Common myeloid progenitor, CD34-positive (primary cell): ENCODE data around the gene CCNYL1.
"Not testable (repeated sequence)": the region's sequence is repeated elsewhere in the genome, so short reads cannot be mapped to it uniquely, and the experiment has no call there.

ENCODE experiments used
- CTCF ChIA-PET: fragments of 350-600 bp; sonication (Branson Sonifier 250); formaldehyde crosslinking; loops from one replicate; lab custom pipeline; 2021; ENCODE audit warnings: antibody characterized with exemption; lab: Charles Lee
- POLR2A ChIA-PET: fragments of 350-600 bp; sonication (Branson Sonifier 250); formaldehyde crosslinking; loops from one replicate; lab custom pipeline; 2021; ENCODE audit warnings: antibody characterized with exemption; lab: Charles Lee
- DNase-seq, 3 donors: peaks; one replicate each; pipeline versions ENCODE4 v3.0.0 to v3.0.0-alpha.2; 2013
- H3K27ac ChIP-seq, 2 experiments: 1 replicate in 1 of 2; 2 replicates in 1 of 2; pipeline ENCODE4 v1.7.0; 2013; ENCODE audit warnings: inconsistent platforms in 2 of 2, low read length in 2 of 2, mild to moderate bottlenecking in 2 of 2, low read depth in 1 of 2, moderate library complexity in 1 of 2; ENCODE audit not compliant: severe bottlenecking in 2 of 2, insufficient read depth in 1 of 2, poor library complexity in 1 of 2
- H3K27me3 ChIP-seq, 5 experiments: replicated peaks in 2 of 5; 1 replicate in 3 of 5; 2 replicates in 2 of 5; pipeline versions ENCODE4 v1.6.1 to v1.7.0; 2013; ENCODE audit warnings: low read length in 4 of 5, mild to moderate bottlenecking in 2 of 5, moderate library complexity in 2 of 5, inconsistent platforms in 1 of 5; ENCODE audit not compliant: insufficient read depth in 5 of 5, control insufficient read depth in 4 of 5
- H3K36me3 ChIP-seq, 4 experiments: 1 replicate in 2 of 4; 2 replicates in 2 of 4; pipeline versions ENCODE4 v1.6.1 to v1.7.0; 2013; ENCODE audit warnings: low read length in 3 of 4, control low read depth in 1 of 4, mild to moderate bottlenecking in 1 of 4; ENCODE audit not compliant: control insufficient read depth in 4 of 4, insufficient read depth in 4 of 4
- H3K4me1 ChIP-seq, 4 experiments: 1 replicate in 3 of 4; 2 replicates in 1 of 4; pipeline versions ENCODE4 v1.6.1 to v1.7.1; 2013; ENCODE audit warnings: low read length in 3 of 4, mild to moderate bottlenecking in 3 of 4, control low read depth in 1 of 4, inconsistent platforms in 1 of 4, moderate library complexity in 1 of 4; ENCODE audit not compliant: control insufficient read depth in 4 of 4, insufficient read depth in 4 of 4; ENCODE audit errors: control extremely low read depth in 1 of 4
- H3K4me3 ChIP-seq, 7 experiments: 1 replicate in 4 of 7; 2 replicates in 3 of 7; pipeline versions ENCODE4 v1.5.1 to v1.7.0; 2013; ENCODE audit warnings: mild to moderate bottlenecking in 7 of 7, low read length in 6 of 7, moderate library complexity in 6 of 7, inconsistent platforms in 2 of 7, low read depth in 2 of 7, control low read depth in 1 of 7; ENCODE audit not compliant: insufficient read depth in 4 of 7, control insufficient read depth in 1 of 7; ENCODE audit errors: extremely low read depth in 1 of 7
- H3K9me3 ChIP-seq, 5 experiments: 1 replicate in 4 of 5; 2 replicates in 1 of 5; pipeline versions ENCODE4 v1.6.1 to v1.7.1; 2013; ENCODE audit warnings: low read length in 4 of 5, mild to moderate bottlenecking in 2 of 5, inconsistent platforms in 1 of 5, low read depth in 1 of 5, moderate library complexity in 1 of 5; ENCODE audit not compliant: control insufficient read depth in 4 of 5, insufficient read depth in 2 of 5; ENCODE audit errors: control extremely low read depth in 1 of 5
- WGBS: methylation state at CpG from one replicate; pipeline ENCODE4 v1.1.5; 2013; ENCODE audit not compliant: insufficient coverage; 5-methylcytosine and 5-hydroxymethylcytosine counted together

The CCNYL1 gene

GRCh38 chr2:207688597-207688996 is 22.8 kb upstream of the CCNYL1 start:
- ChIA-PET POLR2A (no interaction called here), CTCF (no interaction called here)
- Histone ChIP-seq H3K4me1 (peaks cover 0 to 3% (median 0%) of the 10 kb centered on the region in 4 experiments), H3K27me3 (no peaks in the 10 kb centered on the region), H3K36me3 (no peaks in the 10 kb centered on the region), H3K9me3 (no peaks in the 10 kb centered on the region), H3K4me3 (no peak overlapping the region), H3K27ac (no peak overlapping the region)
- DNase-seq = no peak

- H3K4me1 ChIP-seq, POLR2A ChIA-PET, DNase-seq, H3K9me3 ChIP-seq, H3K36me3 ChIP-seq, H3K4me3 ChIP-seq, H3K27me3 ChIP-seq, H3K27ac ChIP-seq: not testable (repeated sequence)
- 96% methylated on average over 13 of the region's 16 CpGs for WGBS
- CTCF ChIA-PET = interaction anchor here (0.6 to 3.8 kb wide), 6 partner anchors 10 to 288 kb away, joined by 3 to 16 read pairs (median 4); no protein-coding TSS in a partner anchor
Measured at GRCh38 chr2:207690845-207691461, 20.5 kb upstream of the CCNYL1 start.

- Histone ChIP-seq H3K9me3 (no peaks in the 10 kb centered on the region), H3K27me3 (no peaks in the 10 kb centered on the region), H3K36me3 (no peaks in the 10 kb centered on the region), H3K4me1 (no peaks in the 10 kb centered on the region), H3K27ac (no peak overlapping the region), H3K4me3 (no peak overlapping the region)
- ChIA-PET POLR2A (no interaction called here), CTCF (interaction anchor here (0.8 to 3.8 kb wide), 5 partner anchors 16 to 56 kb away, joined by 3 to 16 read pairs (median 3); no protein-coding TSS in a partner anchor)
- peak; percentile 46 to 67 (median 62) for DNase-seq
- 58% methylated on average over 3 of the region's 7 CpGs for WGBS
Measured at GRCh38 chr2:207692206-207693065, 19.0 kb upstream of the CCNYL1 start.

GRCh38 chr2:207693641-207694249 is 17.7 kb upstream of the CCNYL1 start:
- no peak overlapping the region for H3K4me3 ChIP-seq
- ChIA-PET POLR2A (no interaction called here), CTCF (interaction anchor here (0.8 to 3.8 kb wide), 6 partner anchors 11 to 64 kb away, joined by 3 to 16 read pairs (median 4); no protein-coding TSS in a partner anchor)
- WGBS = 88% methylated on average over 1 of the region's 4 CpGs
- no peaks in the 10 kb centered on the region for H3K9me3 ChIP-seq
- H3K27me3 ChIP-seq = no peaks in the 10 kb centered on the region
- H3K4me1 ChIP-seq = no peaks in the 10 kb centered on the region
- H3K27ac ChIP-seq = no peak overlapping the region
- DNase-seq = no peak
- no peaks in the 10 kb centered on the region for H3K36me3 ChIP-seq

GRCh38 chr2:207694811-207695281 is 16.6 kb upstream of the CCNYL1 start:
- DNase-seq = no peak
- H3K27ac ChIP-seq = no peak overlapping the region
- no peaks in the 10 kb centered on the region for H3K9me3 ChIP-seq
- ChIA-PET POLR2A (no interaction called here), CTCF (interaction anchor here (0.6 to 1.3 kb wide), 3 partner anchors 17 to 19 kb away, joined by 3 to 5 read pairs (median 3); no protein-coding TSS in a partner anchor)
- H3K36me3 ChIP-seq = no peaks in the 10 kb centered on the region
- no peaks in the 10 kb centered on the region for H3K27me3 ChIP-seq
- H3K4me1 ChIP-seq = no peaks in the 10 kb centered on the region
- WGBS = 92% methylated on average over 2 of the region's 4 CpGs
- no peak overlapping the region for H3K4me3 ChIP-seq

- Histone ChIP-seq H3K27ac (no peak overlapping the region), H3K27me3 (no peaks in the 10 kb centered on the region), H3K4me3 (no peak overlapping the region), H3K4me1 (no peaks in the 10 kb centered on the region), H3K36me3 (no peaks in the 10 kb centered on the region), H3K9me3 (no peaks in the 10 kb centered on the region)
- ChIA-PET POLR2A (no interaction called here), CTCF (interaction anchor here (0.8 to 1.2 kb wide), 2 partner anchors 17 kb away, joined by 3 read pairs; no protein-coding TSS in a partner anchor)
- DNase-seq = no peak
- WGBS = 93% methylated on average over 2 of the region's 4 CpGs
Measured at GRCh38 chr2:207695293-207695692, 16.1 kb upstream of the CCNYL1 start.
